ENCODE results near the gene P2RY6. TPM values are rescaled to one million over a fixed set of nuclear protein-coding genes. Genes with fewer than 3 reads are reported as not detected.

The P2RY6 gene
- total and polyA plus RNA-seq, 2 of the 8 experiments (the other 6 are each of a cell fraction or from before 2014, with no cell fraction given), result 0.15 TPM; not detected in 1

GRCh38 chr11:73308961-73309919, 37.1 kb downstream of the P2RY6 start:
- Histone ChIP-seq H3K4ac (replicated peaks; ENCODE audit: insufficient read length, low read depth, low read length) (no peak overlapping the region), H3K23me2 (ENCODE audit: low read depth, low read length) (peaks cover 18% of the 10 kb centered on the region), H3K23ac (ENCODE audit: insufficient read length) (no peak overlapping the region), H3K9me3 (ENCODE audit: insufficient read depth in 2 of 2, low read depth in 1 of 2, low read length in 1 of 2) (no peaks in the 10 kb centered on the region), H3K79me1 (ENCODE audit: low read depth, low read length) (peaks cover 6% of the 10 kb centered on the region), H3K18ac (ENCODE audit: extremely low read depth, low read length) (no peak overlapping the region; the same call in none of the 2 replicates), H3K27ac (ENCODE audit: low read depth, low read length) (no peak overlapping the region), H3K4me3 (ENCODE audit: extremely low read depth in 1 of 4, insufficient read depth in 2 of 4, low read depth in 3 of 4, low read length in 4 of 4) (peak overlapping the region; percentile 57 to 88 (median 84)), H2BK20ac (ENCODE audit: low read length) (no peak overlapping the region), H3K14ac (ENCODE audit: insufficient read length) (no peak overlapping the region), H3K4me2 (ENCODE audit: insufficient read depth in 1 of 2, low read depth in 2 of 2, low read length in 2 of 2) (peak overlapping the region; percentile 37 to 98), H2BK120ac (replicated peaks; ENCODE audit: low read depth, low read length) (no peak overlapping the region), H2BK15ac (ENCODE audit: low read length) (0 out of 2 replicates have a peak overlapping the region, but pooled peaks have one; percentile 29), H3K9ac (replicated peaks in 1 of 4; ENCODE audit: extremely low read depth in 1 of 4, low read depth in 3 of 4, low read length in 3 of 4) (peak overlapping the region; percentile 8 to 52 (median 36); a peak in 3 of 7 replicates), H3K27me3 (replicated peaks in 1 of 4; ENCODE audit: control insufficient read depth in 3 of 4, extremely low read depth in 1 of 4, insufficient read depth in 3 of 4, low read length in 3 of 4) (peaks cover 0 to 43% (median 30%) of the 10 kb centered on the region in 4 experiments; a peak in 6 of 7 replicates), H2BK5ac (ENCODE audit: low read depth, low read length) (no peak overlapping the region), H4K91ac (replicated peaks; ENCODE audit: insufficient read length, low read length) (no peak overlapping the region), H3K4me1 (replicated peaks in 1 of 4; ENCODE audit: control insufficient read depth in 3 of 4, insufficient read depth in 4 of 4, low read length in 3 of 4) (peaks cover 3 to 20% (median 9%) of the 10 kb centered on the region in 4 experiments; a peak in 6 of 7 replicates), H4K20me1 (replicated peaks in 1 of 2; ENCODE audit: control insufficient read depth in 1 of 2, insufficient read depth in 2 of 2, low read length in 2 of 2) (peaks cover 11 to 30% of the 10 kb centered on the region in 2 experiments), H4K5ac (ENCODE audit: insufficient read length, low read depth, low read length) (no peak overlapping the region), H3K79me2 (ENCODE audit: control insufficient read depth in 1 of 2, insufficient read depth in 2 of 2, low read length in 2 of 2) (no peaks in the 10 kb centered on the region), H2BK12ac (ENCODE audit: low read depth, low read length) (peak overlapping the region; percentile 27; the same call in 1 of the 2 replicates), H2AK5ac (ENCODE audit: low read depth, low read length) (no peak overlapping the region), H3K56ac (replicated peaks; ENCODE audit: insufficient read length, low read depth, low read length) (no peak overlapping the region), H2AFZ (ENCODE audit: low read length) (no peak overlapping the region), H3K36me3 (ENCODE audit: control insufficient read depth in 2 of 4, insufficient read depth in 4 of 4, low read length in 3 of 4) (no peaks in the 10 kb centered on the region), H4K8ac (ENCODE audit: extremely low read depth, insufficient read depth, low read length) (0 out of 2 replicates have a peak overlapping the region, but pooled peaks have one; percentile 43)
- WGBS, 2 experiments (ENCODE audit: extremely low coverage in 1 of 2, insufficient coverage in 1 of 2, insufficient read length in 1 of 2, insufficient replicate concordance in 2 of 2, low coverage in 1 of 2, low lambda C conversion rate in 2 of 2, missing lambda C conversion rate in 1 of 2), result 6% methylated on average over 62 of the region's 78 CpGs; no CpG with 5 or more reads in 1 of the 2 experiments
- POLR2A ChIA-PET (ENCODE audit: partially characterized antibody), result interaction anchor here (0.7 to 7.8 kb wide), 18 partner anchors 8 to 167 kb away, joined by 3 to 91 read pairs (median 4); partner anchors contain the start of gene FCHSD2
- CTCF ChIA-PET (ENCODE audit: partially characterized antibody), result interaction anchor here (0.6 to 25.1 kb wide), 10 partner anchors 15 to 84 kb away, joined by 3 to 383 read pairs (median 7); no protein-coding TSS in a partner anchor
- FAIRE-seq, result no peak
- DNase-seq (ENCODE audit: low read depth in 1 of 2, low spot score in 2 of 2), result peak in 1 of 2 experiments; percentile 88
- no peak for TF ChIP-seq FOSL1 (IDR thresholded peaks at IDR 0.05; ENCODE audit: insufficient read depth, low read depth, low read length)
- TF ChIP-seq CBX8 (IDR thresholded peaks at IDR 0.05; ENCODE audit: borderline replicate concordance, low read depth, low read length), result no peak
- no peak for TF ChIP-seq NANOG (IDR thresholded peaks at IDR 0.05; ENCODE audit: insufficient read depth, low read depth, low read length, poor library complexity, severe bottlenecking)
- 0 out of 2 replicates have a peak, but pooled peaks have one; percentile 56 for TF ChIP-seq RBBP5 (IDR thresholded peaks at IDR 0.05; ENCODE audit: borderline replicate concordance, low read depth, low read length)
- no peak for TF ChIP-seq SIRT6 (IDR thresholded peaks at IDR 0.05; ENCODE audit: low read length)
- TF ChIP-seq POLR2AphosphoS5 (IDR thresholded peaks at IDR 0.05; ENCODE audit: low read depth, low read length), result no peak; the same call in 1 of the 2 replicates
- peak; percentile 60 to 76; a peak in 3 of 4 replicates for TF ChIP-seq SIN3A (conservative IDR thresholded peaks at IDR 0.05 in 1 of 2, IDR thresholded peaks at IDR 0.05 in 1 of 2; ENCODE audit: low read depth in 1 of 2, low read length in 2 of 2)
- no peak for TF ChIP-seq RNF2 (IDR thresholded peaks at IDR 0.05; ENCODE audit: borderline replicate concordance, low read depth, low read length, missing control alignments, poor library complexity, severe bottlenecking)
- TF ChIP-seq CTBP2 (IDR thresholded peaks at IDR 0.05; ENCODE audit: borderline replicate concordance, insufficient read depth, insufficient read length, low read length), result no peak

All from H1 (cell line).